22Rv1 (cell line): ENCODE results near the gene AREG.

Experiments
- ZFX ChIP-seq: fragments of 450-650 bp; IDR thresholded peaks from 2 replicates; pipeline ENCODE4 v1.6.1; 2017; ENCODE audit warnings: antibody characterized with exemption, borderline replicate concordance
- TF ChIP-seq, protein P1 (sequence below): fragments of 450-650 bp; IDR thresholded peaks from 2 replicates; pipeline ENCODE4 v1.5.1; 2017; ENCODE audit warnings: mild to moderate bottlenecking

DNA sequence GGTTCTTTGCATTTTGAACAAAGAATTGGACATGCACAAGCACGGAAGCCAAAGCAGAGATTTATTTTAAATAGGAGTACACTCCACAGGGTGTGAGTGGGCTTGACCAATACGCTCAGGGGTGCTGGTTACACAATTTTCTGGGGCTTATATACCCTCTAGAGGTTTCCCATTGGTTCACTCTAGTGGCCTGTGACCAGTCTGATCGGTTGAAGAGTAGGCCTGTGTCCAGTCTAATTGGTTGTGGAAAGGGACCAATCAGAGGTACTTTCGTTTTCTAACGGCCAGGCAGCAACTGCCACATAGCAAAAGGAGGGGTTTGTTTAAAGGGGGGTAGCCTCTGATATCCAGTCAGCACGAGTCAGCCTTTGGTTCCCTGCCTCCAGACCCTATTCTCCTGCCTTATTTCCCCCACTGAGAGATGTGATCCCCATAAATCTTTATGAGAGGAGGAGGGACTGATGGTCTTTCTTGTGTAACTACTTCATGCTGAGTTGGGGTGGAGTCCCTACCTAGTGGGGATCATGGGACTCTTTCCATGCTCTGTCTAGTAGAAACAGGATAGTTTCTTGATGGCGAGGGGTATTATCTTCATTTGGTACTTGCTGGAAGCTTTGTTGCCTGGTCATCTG is 11.3 kb upstream of the AREG start:
- TF ChIP-seq, protein P1, sequence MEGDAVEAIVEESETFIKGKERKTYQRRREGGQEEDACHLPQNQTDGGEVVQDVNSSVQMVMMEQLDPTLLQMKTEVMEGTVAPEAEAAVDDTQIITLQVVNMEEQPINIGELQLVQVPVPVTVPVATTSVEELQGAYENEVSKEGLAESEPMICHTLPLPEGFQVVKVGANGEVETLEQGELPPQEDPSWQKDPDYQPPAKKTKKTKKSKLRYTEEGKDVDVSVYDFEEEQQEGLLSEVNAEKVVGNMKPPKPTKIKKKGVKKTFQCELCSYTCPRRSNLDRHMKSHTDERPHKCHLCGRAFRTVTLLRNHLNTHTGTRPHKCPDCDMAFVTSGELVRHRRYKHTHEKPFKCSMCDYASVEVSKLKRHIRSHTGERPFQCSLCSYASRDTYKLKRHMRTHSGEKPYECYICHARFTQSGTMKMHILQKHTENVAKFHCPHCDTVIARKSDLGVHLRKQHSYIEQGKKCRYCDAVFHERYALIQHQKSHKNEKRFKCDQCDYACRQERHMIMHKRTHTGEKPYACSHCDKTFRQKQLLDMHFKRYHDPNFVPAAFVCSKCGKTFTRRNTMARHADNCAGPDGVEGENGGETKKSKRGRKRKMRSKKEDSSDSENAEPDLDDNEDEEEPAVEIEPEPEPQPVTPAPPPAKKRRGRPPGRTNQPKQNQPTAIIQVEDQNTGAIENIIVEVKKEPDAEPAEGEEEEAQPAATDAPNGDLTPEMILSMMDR: no peak
- no peak for TF ChIP-seq ZFX
